MM.1S (cell line): Measurements from ENCODE around the gene SLC5A5.

ENCODE experiments used
- EZH2 ChIP-seq: fragments of 300-600 bp; sonication (generic); optimal IDR thresholded peaks from 2 replicates; pipeline ENCODE3; 2017; ENCODE audit warnings: low read depth, mild to moderate bottlenecking, antibody characterized with exemption, low read length, mixed read lengths
- TF ChIP-seq, protein P1 (sequence below): fragments of 300-600 bp; sonication (generic); IDR thresholded peaks from 2 replicates; pipeline ENCODE4 v1.5.1; 2016; ENCODE audit warnings: antibody characterized with exemption, low read length, mixed read lengths

DNA sequence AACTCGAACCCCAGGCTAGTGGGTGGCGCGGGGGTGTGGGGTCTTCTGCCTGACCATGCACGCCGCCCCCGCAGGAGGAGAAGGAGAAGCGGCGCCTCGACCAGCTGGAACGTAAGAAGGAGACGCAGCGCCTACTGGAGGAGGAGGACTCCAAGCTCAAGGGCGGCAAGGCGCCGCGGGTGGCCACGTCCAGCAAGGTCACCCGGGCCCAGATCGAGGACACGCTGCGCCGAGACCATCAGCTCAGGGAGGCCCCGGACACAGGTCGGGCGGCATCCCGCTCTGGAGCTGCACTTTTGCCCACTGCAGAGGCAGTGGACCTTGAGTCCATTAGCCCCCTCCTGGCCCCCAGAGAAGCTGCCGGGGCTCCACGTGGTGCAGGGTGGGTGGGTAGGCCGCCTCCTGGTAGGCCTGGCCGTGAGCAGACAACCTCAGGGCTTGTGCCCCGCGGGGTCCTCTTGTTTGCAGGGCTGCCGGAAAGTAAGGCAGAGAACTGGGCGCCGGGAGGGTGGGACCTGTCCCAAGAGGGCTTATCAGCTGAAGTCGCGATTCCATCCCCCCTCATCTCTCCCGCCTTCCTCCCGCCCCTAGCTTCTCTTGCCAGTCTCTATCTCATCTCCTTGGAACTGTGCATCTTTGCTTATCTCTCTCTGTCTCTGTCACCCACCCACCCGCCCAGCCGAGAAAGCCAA, 71.0 kb downstream of the SLC5A5 start:
- TF ChIP-seq, protein P1, sequence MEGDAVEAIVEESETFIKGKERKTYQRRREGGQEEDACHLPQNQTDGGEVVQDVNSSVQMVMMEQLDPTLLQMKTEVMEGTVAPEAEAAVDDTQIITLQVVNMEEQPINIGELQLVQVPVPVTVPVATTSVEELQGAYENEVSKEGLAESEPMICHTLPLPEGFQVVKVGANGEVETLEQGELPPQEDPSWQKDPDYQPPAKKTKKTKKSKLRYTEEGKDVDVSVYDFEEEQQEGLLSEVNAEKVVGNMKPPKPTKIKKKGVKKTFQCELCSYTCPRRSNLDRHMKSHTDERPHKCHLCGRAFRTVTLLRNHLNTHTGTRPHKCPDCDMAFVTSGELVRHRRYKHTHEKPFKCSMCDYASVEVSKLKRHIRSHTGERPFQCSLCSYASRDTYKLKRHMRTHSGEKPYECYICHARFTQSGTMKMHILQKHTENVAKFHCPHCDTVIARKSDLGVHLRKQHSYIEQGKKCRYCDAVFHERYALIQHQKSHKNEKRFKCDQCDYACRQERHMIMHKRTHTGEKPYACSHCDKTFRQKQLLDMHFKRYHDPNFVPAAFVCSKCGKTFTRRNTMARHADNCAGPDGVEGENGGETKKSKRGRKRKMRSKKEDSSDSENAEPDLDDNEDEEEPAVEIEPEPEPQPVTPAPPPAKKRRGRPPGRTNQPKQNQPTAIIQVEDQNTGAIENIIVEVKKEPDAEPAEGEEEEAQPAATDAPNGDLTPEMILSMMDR = no peak
- TF ChIP-seq EZH2 = no peak
